SHP77 treated with DMSO at 0.1 percent for 48 hours (cell line): ENCODE data around the gene RPUSD4.

Experiments used
- DNase-seq: peaks from one replicate; lab custom pipeline; 2025; lab: John Stamatoyannopoulos, UW

RPUSD4 gene

GRCh38 chr11:126156814-126157213 is 54.6 kb downstream of the RPUSD4 start:
- no peak for DNase-seq

DNA sequence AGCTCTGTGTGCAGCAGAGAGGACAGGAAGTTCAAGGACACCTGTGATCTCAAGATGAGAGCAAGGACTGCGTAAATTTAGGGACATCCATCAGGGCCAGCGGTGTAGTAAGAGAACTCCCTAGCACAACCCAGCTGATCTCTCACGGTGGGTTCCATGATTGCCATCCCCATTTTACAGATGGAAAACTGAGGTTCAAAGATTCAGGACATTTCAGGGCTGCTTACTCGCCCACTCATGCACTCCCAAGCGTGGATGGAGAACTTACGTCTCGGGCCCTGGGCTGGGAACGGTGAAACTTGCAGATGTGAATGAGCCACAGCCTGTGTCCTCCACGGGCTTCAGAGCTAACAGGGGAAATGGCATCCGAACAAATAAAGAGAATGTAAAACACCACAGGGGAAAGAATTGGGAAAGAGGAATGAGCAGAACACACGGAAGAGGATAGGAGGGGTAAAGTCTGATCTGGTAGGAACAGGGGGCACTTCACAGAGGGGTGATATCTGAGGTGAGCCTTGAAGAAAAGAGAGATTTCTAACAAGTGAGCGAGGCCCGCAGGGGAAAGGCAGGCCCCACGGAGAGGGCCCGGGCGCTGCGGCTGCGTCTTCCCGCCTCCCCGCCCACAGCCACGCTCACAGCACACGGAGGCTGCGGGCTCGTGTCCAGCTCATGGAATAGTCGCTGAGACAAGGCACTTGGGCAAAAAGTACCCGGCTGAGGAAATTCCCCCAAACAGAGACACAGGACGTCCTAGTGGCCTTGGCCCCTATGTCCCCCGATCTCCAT is 55.9 kb downstream of the RPUSD4 start:
- DNase-seq = no peak

- no peak for DNase-seq
Observed at GRCh38 chr11:126154691-126155090, 56.8 kb downstream of the RPUSD4 start.

GRCh38 chr11:126153972-126154371 is 57.5 kb downstream of the RPUSD4 start:
- no peak for DNase-seq

DNA sequence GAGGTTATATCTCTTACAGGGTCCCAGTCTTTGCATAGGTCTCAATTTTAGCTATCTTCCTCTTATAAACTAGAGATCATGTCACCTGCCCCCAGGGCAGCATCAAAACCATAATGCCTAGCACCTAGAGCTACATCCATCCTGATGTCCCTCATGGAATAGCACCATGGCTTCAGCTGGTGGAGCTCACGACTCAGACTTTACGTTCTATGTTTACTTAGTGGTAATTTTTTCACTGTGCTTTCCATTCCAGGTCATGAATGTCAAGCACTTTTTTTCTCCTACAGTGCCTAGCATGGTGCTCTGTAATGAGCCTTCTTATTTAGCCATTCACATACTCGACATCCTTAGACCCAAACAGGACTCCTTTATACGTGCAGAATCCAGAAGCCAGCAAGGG is 58.4 kb downstream of the RPUSD4 start:
- no peak for DNase-seq

GRCh38 chr11:126152586-126152985 is 58.9 kb downstream of the RPUSD4 start:
- DNase-seq = no peak

DNA sequence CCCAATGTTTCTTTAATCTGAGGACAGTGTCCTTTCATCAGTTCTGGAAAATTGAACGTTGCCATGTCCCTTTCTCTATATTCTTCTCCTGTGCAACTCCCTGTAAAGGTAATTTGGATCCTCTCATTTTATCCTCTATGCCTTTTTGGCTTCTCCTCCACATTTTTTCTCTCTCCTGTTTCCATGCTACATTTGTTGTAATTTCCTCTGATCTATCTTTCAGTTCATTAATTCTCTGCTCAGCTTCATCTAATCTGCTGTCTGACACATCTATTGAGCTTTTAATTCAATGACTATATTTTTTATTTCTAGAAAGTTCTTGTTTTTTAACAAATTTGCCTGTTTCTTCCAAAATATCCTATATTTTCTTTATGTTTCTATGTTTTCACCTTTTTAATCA is 59.3 kb downstream of the RPUSD4 start:
- DNase-seq = no peak
